Measurements from ENCODE around the gene TMEM63C.
A peak's percentile ranks its signal among the peaks of the same experiment; 100 is the strongest.

The TMEM63C gene

DNA sequence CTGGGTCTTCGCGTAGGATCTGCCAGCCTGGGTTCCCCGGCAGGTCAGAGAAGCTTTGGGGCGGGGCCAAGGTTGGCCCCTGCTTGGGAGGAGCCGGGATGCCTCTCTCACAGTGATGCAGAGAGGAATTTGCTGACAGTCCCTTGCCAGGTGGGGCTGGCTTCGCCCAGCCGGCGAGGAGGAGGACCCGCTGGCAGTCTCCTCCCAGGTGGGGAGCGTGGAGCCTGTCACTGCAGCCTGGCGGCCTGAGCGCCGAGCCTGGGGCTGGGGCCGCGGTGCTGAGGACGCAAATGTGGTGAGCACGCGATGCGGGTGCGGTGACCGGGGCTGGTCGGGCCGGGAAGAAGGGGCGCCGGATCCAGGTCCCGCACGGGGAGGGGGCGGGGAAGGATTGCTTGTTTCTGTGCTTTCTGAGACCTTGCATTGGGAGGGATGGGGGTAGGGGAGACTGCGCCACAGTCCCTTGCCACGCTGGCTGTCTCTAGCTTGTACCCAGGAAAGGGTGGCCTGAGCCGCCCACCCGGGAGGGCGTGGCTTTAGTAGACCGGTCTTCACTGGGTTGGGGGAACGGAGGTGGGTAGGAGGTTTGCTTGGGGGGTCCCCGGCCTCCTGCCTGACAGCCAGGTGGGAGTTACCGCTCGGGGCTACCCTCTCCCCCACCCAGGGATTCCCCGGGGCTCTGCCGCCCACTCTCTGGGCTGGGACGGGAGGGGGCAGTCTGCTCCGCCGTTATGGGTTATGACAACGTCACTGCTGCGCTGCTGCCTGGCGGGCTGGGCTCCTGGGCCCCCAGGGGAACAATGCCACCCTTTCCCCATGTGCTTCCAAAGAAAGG, at the start of gene TMEM63C:
TMEM63C (plus strand) TSS at position 196 of the 835 bp plus-strand sequence. CDS start 37,016 bp downstream, outside the sequence.
- DNase-seq, result peak; percentile 54 to 55

DNA sequence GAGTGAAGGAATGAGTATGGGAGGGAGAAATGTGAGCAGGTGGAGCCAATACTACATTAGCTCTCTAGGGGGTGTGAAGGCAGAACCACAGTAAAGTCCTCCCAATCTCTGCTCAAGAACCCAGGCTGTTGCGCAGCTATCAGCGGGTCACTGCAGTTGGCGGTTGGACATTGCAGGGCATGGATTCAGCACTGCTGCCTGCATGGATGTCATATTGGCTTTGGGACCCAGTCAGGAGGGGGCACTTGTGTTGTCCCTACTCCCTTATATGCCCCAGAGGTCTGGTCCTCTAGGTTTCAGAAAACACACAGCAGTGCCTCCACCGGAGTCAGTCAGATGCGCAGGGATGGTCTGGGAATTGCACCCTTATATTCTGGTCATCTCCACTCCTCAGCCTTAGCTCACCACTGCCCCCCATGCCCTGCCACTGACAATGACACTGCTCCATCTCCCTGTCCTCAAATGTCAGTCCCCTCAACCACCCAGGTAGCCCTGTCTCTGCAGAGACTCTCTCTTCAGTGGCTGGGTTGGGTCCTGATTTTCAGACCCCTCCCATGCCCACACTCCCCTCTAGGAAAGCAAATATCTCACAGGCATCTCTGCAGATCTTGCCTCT, 49.6 kb upstream of the TMEM63C start:
- DNase-seq, result no peak

DNA sequence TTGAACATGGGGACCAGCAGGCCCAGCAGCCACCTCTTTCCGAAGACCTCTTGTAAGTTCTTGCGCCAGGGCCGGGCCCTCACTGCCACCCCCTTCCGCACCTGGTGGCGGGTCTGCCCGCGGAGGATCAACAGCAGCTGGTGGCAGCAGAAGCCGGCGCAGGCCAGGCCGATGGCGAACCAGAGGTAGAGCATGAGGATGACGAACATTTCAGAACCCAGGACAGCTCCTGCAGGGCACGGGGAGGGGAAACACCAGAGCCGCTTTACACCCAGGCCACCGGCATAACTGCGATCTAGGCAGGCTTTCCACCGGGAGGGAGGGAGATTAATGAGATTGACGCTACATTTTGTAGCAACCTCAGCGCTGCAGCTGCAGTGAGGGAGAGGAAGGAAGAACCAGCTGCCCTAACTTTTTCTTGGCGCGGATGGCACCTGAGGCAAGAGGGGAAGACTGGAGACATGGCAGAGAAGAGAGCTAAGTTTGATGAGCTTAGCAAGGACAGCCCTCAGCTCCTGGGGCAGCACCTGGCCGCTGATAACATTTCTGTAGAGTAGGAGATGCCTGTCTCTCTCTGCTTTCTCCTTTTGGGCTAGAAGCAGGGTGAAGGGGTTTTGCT, 47.8 kb upstream of the TMEM63C start:
- DNase-seq, result peak; percentile 13 to 42

- DNase-seq, result no peak
These were observed 42.6 kb upstream of the TMEM63C start for GRCh38 chr14:77139022-77139421.

GRCh38 chr14:77139540-77140358, 41.8 kb upstream of the TMEM63C start:
- peak; percentile 21 to 48 for DNase-seq

DNA sequence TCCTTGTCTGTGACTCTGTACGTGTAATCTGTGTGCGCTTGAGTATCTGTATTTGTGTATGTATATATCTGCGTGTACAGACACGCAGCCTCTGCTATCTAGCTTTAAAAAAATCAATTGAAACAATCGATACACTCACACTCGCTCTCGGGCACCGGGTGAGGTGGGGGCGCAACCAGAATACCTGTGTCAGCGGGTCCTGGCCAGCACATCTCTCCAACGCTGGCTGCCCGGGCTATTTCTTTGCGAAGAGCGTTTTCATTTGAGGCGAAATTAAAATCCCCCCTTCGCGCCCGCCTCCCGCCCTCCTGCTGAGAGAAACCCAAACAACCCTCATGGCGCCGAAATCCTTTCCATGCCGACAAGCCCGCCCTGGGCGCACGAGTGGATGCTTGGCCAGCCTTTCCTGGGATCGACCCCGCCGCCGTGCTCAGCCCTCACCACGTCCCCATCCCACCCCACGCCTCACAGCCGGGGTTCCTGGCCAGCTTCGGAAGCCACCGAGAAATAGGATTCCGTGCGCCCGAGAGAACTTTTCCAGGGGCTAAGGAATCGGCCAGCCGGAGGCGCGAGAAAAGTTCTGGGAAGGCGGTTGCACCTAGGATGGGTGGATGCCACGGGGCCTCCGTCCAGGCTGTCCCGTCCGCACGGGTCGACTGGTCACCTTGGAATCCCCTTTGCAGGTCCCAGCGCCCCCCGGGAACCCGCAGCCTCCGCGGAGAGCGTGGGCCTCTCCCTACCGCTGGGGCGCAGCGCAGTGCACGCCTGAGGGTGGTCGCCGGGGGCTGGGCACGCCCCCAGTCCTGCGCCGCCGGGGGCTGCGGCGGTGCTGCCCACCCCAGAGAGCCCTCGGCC, 41.0 kb upstream of the TMEM63C start:
- DNase-seq, result no peak

DNA sequence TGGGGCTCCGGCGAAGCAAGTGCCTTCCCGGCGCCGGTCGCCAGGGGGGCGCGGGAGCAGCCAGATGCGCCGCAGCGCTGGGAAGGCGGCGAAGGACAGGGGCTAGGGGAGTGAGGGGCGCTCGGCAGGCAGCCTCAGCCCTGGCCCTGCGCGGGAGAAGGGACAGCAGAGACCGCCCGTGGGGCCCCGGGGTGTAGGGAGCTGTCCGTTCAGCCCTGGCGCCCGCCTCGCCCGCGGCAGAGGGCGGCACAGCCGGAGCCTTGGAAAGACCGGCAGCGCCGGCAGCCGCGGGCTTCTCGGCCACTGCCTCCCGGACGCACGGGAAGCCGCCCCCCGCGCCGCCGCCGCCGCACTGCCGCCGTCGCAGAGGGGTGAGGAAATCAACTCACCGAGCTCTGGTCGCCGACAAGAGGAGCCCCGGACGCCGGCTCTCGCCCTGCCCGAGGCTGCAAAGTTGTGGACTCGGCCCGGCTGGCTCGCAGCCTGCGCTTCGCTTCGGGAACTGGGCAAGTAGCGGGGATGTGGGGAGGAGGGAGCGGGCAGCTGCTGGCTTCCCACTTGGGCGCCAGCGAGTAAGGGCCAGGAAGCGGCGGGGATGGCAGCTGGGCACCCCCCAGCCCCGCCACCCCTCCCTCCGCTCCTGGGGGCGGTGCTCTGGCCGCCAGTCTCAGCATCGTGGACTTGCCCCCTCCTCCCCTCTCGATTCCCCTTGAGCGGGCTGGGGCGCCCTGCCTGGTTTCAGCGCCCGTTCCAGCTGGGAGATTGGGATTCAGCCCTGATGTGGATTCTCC, 40.2 kb upstream of the TMEM63C start, which contains the start of gene ZDHHC22:
ZDHHC22 (minus strand) TSS at position 578 of the 791 bp plus-strand sequence. CDS start 2,053 bp downstream, outside the sequence.
- no peak for DNase-seq

- no peak for DNase-seq
These were observed 39.4 kb upstream of the TMEM63C start for GRCh38 chr14:77142005-77142800.

DNA sequence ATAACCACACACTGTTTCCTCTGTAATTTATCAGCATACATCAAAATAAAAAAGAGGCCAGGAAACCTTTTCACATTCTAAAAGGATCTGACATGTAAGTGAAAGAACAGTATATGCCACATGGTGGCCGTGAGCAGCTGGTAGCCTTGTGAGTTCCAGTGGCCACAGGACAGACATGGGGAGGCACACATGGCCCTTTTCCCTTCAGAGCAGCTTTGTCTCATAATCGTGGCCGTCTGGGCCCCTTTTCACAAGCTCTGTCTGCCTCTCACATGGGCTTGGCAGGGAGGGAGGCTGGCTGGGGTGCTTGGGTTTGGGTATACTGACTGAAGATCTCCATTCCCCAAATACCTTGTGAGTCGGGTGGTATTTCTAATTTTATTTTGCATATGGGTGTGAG, 38.5 kb upstream of the TMEM63C start:
- no peak for DNase-seq

DNA sequence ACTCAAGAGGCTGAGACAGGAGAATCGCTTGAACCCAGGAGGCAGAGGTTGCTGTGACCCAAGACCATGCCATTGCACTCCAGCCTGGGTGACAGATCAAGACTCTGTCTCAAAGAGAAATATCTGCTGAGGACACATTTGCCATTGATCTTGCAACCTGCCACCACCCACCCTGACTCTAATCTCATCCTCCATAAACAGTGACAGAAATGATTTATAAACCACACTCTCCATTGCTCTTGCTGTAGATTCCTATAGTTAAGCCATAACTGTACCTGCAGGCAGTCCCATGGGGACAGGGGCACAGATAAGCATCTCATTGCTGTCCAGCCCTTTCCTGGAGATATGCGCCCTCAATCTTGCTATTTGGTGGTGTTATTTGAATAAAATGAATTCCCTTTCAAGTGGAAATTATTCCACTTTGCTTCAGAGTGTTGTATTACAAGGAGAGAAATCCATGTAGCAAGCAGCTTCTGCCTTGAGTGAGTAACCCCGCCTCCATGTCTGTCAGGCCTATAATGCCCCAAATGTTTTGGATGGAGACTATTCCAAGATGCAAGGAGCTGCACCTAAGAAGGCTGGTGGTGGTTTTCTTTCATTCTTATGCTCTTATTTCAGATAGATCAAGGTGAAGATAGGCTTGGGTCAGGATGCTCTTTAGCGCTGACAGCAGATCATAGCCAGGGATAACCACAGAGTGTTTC, 37.0 kb upstream of the TMEM63C start:
- DNase-seq, result no peak

GRCh38 chr14:77145975-77146740, 35.4 kb upstream of the TMEM63C start:
- DNase-seq, result no peak

- DNase-seq, result no peak
These were observed 32.9 kb upstream of the TMEM63C start for GRCh38 chr14:77148510-77149231.

- no peak for DNase-seq
These were observed 30.4 kb upstream of the TMEM63C start for GRCh38 chr14:77151245-77151644.

GRCh38 chr14:77151918-77152588, 29.5 kb upstream of the TMEM63C start:
- DNase-seq, result no peak

DNA sequence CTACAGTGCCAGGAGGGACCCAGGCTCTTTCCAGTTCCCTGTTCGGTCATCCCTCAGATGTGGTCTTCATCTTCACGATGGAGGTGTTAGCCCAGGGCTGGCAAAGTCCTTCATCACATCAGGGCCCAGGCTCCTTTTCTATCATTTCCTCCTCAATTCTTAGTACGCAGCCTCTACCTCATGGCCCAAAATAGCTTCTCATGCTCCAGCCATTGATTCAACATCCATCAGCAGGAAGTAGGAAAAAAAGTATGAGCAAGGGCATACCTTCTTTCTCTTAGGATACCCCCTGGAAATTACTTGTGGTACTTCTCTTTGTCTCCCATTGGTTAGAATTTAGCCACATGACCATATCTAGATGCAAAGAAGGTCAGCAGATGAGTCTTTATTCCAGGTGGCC, 27.8 kb upstream of the TMEM63C start:
- DNase-seq, result no peak

GRCh38 chr14:77154421-77154820, 27.2 kb upstream of the TMEM63C start:
- DNase-seq, result no peak

GRCh38 chr14:77155083-77155482, 26.5 kb upstream of the TMEM63C start:
- DNase-seq, result no peak

Data from stimulated activated CD4-positive, alpha-beta T cell treated with anti-CD3 and anti-CD28 coated beads, Interleukin-4, amount 100 ng/mL, for 4 hours (primary cell).